Vagina (tissue), 2 donors: ENCODE data around the gene FA2H.

ENCODE experiments used
- POLR2A ChIP-seq, 2 donors: fragments of 450-650 bp; IDR thresholded peaks; one replicate each; pipeline ENCODE4 v1.6.1; 2017; ENCODE audit warnings: antibody characterized with exemption in 2 of 2, mild to moderate bottlenecking in 2 of 2, moderate library complexity in 2 of 2
- POLR2AphosphoS5 ChIP-seq, 2 donors: sonication (generic); formaldehyde crosslinking; IDR thresholded peaks; one replicate each; pipeline ENCODE4 v1.9.0; 2017; ENCODE audit warnings: antibody characterized with exemption in 2 of 2, mild to moderate bottlenecking in 2 of 2, low read depth in 1 of 2; ENCODE audit not compliant: insufficient read depth in 1 of 2
- TF ChIP-seq, protein P1 (sequence below), 3 experiments: fragments of 450-650 bp in 2 of 3; fragments of 200-600 bp in 1 of 3; sonication (generic) in 1 of 3; IDR thresholded peaks; one replicate each; pipeline ENCODE4 v1.5.1; 2017 to 2019; ENCODE audit warnings: antibody characterized with exemption in 3 of 3, mild to moderate bottlenecking in 2 of 3, moderate library complexity in 2 of 3

DNA sequence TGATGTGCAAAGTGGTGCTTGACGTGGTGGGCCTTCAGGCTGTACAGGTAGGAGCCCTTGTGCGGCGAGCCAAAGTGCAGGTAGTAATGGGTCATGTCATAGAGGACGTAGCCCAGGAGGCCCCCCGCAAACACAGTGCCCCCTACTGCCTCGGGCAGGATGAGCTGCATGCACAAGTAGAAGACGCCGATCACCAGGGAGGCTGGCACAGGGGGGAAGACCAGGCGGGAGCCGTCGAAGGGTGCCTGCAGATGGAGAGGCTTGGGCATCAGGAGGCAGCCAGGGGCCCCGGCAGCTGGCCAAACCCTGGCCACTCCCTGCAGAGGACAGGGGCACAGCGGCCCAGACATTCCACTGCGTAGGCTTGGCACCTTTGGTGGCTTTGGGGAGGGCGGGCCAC lies 58.3 kb downstream of the FA2H start:
- TF ChIP-seq, protein P1, sequence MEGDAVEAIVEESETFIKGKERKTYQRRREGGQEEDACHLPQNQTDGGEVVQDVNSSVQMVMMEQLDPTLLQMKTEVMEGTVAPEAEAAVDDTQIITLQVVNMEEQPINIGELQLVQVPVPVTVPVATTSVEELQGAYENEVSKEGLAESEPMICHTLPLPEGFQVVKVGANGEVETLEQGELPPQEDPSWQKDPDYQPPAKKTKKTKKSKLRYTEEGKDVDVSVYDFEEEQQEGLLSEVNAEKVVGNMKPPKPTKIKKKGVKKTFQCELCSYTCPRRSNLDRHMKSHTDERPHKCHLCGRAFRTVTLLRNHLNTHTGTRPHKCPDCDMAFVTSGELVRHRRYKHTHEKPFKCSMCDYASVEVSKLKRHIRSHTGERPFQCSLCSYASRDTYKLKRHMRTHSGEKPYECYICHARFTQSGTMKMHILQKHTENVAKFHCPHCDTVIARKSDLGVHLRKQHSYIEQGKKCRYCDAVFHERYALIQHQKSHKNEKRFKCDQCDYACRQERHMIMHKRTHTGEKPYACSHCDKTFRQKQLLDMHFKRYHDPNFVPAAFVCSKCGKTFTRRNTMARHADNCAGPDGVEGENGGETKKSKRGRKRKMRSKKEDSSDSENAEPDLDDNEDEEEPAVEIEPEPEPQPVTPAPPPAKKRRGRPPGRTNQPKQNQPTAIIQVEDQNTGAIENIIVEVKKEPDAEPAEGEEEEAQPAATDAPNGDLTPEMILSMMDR (IDR thresholded peaks at IDR 0.05): no peak
- TF ChIP-seq POLR2A (IDR thresholded peaks at IDR 0.05) (no peak), POLR2AphosphoS5 (IDR thresholded peaks at IDR 0.05; ENCODE audit: insufficient read depth in 1 of 2, low read depth in 1 of 2) (no peak)
